Liver (tissue), 3 donors: ENCODE measurements around the gene FAH.

Experiments
- CTCF ChIP-seq: fragments of 150-350 bp; IDR thresholded peaks from 2 replicates; pipeline ENCODE4 v1.5.1; 2017; ENCODE audit warnings: improper control_type of control experiment, low read depth, low read length; ENCODE audit not compliant: missing input control
- GABPA ChIP-seq, 2 donors: IDR thresholded peaks in 1 of 2; conservative IDR thresholded peaks in 1 of 2; 2 replicates each; pipeline ENCODE4 v1.6.1; 2016; ENCODE audit warnings: antibody characterized with exemption in 2 of 2, mild to moderate bottlenecking in 1 of 2, moderate library complexity in 1 of 2
- REST ChIP-seq: IDR thresholded peaks from 2 replicates; pipeline ENCODE4 v1.6.1; 2016; ENCODE audit warnings: antibody characterized with exemption, mild to moderate bottlenecking
- donor health status: healthy.
- donor health status: healthy.

DNA sequence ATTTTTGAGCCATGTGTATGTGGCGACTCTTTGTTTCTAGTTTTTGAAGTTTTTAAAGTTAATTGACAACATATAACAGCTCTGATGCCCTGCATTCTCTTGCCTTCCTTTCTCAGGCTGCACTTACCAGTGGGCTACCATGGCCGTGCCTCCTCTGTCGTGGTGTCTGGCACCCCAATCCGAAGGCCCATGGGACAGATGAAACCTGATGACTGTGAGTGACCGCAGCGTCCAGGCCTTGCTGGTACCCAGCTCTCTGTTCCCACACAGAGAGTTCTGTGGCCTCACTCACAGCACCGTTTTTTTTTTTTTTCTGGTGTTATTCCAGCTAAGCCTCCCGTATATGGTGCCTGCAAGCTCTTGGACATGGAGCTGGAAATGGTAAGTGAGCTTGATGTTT, 15.1 kb downstream of the FAH start:
- no peak for TF ChIP-seq REST
- no peak for TF ChIP-seq CTCF
- no peak for TF ChIP-seq GABPA (IDR thresholded peaks at IDR 0.05 in 1 of 2, conservative IDR thresholded peaks at IDR 0.05 in 1 of 2)
